Activated naive CD4-positive, alpha-beta T cell treated with anti-CD3 and anti-CD28 coated beads for 36 hours (primary cell): ENCODE data around the gene HYAL3. TPM values are rescaled to one million over a fixed set of nuclear protein-coding genes. Genes with fewer than 3 reads are reported as not detected.
A peak's percentile ranks its signal among the peaks of the same experiment; 100 is the strongest.
"Not testable (repeated sequence)": the region's sequence is repeated elsewhere in the genome, so short reads cannot be mapped to it uniquely, and the experiment has no call there.

ENCODE experiments used
- CTCF ChIA-PET: fragments of 350-600 bp; sonication (Branson Sonifier 250); formaldehyde crosslinking; loops from one replicate; lab custom pipeline; 2021; ENCODE audit warnings: antibody characterized with exemption; lab: Charles Lee
- DNase-seq: peaks from one replicate; pipeline ENCODE4 v3.0.0-alpha.2; 2020
- H3K27ac Mint-ChIP-seq: one replicate; pipeline ENCODE4 v1.8.0; 2021; ENCODE audit warnings: mild to moderate bottlenecking, mixed read lengths
- H3K27me3 Mint-ChIP-seq: one replicate; pipeline ENCODE4 v1.8.0; 2021; ENCODE audit warnings: low read depth, mixed read lengths
- H3K36me3 Mint-ChIP-seq: one replicate; pipeline ENCODE4 v1.8.0; 2021; ENCODE audit warnings: low read depth, mixed read lengths
- H3K4me1 Mint-ChIP-seq: one replicate; pipeline ENCODE4 v1.8.0; 2021; ENCODE audit warnings: low read depth, mixed read lengths
- H3K4me3 Mint-ChIP-seq: one replicate; pipeline ENCODE4 v1.8.0; 2021; ENCODE audit warnings: mild to moderate bottlenecking, moderate library complexity, mixed read lengths
- H3K9me3 Mint-ChIP-seq: one replicate; pipeline ENCODE4 v1.8.0; 2021; ENCODE audit warnings: mixed read lengths
- intact Hi-C: fragments of 100-400 bp; cut with micrococcal nuclease; formaldehyde crosslinking; loops from one replicate; pipeline ENCODE4 v1.15.1; 2023
- total RNA-seq, 2 experiments: library from RNA; stranded (reverse); gene quantifications; one replicate each; pipeline ENCODE4 v1.2.3, GENCODE V29; 2021

The HYAL3 gene
- total RNA-seq, 2 experiments from 2014 or later, result 0.74 to 0.88 TPM

GRCh38 chr3:50319894-50320625, 20.9 kb upstream of the HYAL3 start:
- H3K4me1 Mint-ChIP-seq, result peaks cover 37% of the 10 kb centered on the region
- no peak overlapping the region for H3K27ac Mint-ChIP-seq
- peak overlapping the region; percentile 86 for H3K4me3 Mint-ChIP-seq

GRCh38 chr3:50319181-50319893, 20.1 kb upstream of the HYAL3 start:
- Mint-ChIP-seq H3K27me3 (no peaks in the 10 kb centered on the region), H3K36me3 (no peaks in the 10 kb centered on the region), H3K27ac (no peak overlapping the region), H3K9me3 (no peaks in the 10 kb centered on the region), H3K4me1 (peaks cover 33% of the 10 kb centered on the region), H3K4me3 (no peak overlapping the region)
- CTCF ChIA-PET, result interaction anchor here (3.0 kb wide), 1 partner anchor 20 kb away, joined by 12 read pairs; the partner anchor contains the start of genes HYAL3 and NAA80
- intact Hi-C loops, result no loop called here
- no peak for DNase-seq

More at GRCh38 chr3:50319894-50320625, 20.9 kb upstream of the HYAL3 start:
- Mint-ChIP-seq H3K27me3 (no peaks in the 10 kb centered on the region), H3K9me3 (no peaks in the 10 kb centered on the region), H3K36me3 (no peaks in the 10 kb centered on the region)
- intact Hi-C loops, result loop anchor here (5.0 kb wide), 1 partner anchor 128 kb away; the partner anchor contains the start of gene GNAT1
- CTCF ChIA-PET, result interaction anchor here (0.6 to 3.0 kb wide), 3 partner anchors 12 to 20 kb away, joined by 3 to 12 read pairs (median 3); partner anchors contain the start of genes HYAL3 and NAA80
- DNase-seq, result no peak

GRCh38 chr3:50318615-50319014, 19.4 kb upstream of the HYAL3 start:
- H3K4me1 Mint-ChIP-seq, result peaks cover 33% of the 10 kb centered on the region
- H3K36me3 Mint-ChIP-seq, result no peaks in the 10 kb centered on the region
- H3K9me3 Mint-ChIP-seq, result no peaks in the 10 kb centered on the region
- no peak overlapping the region for H3K27ac Mint-ChIP-seq
- DNase-seq, result no peak
- no peak overlapping the region for H3K4me3 Mint-ChIP-seq
- intact Hi-C loops, result no loop called here
- no peaks in the 10 kb centered on the region for H3K27me3 Mint-ChIP-seq
- CTCF ChIA-PET, result no interaction called here

- H3K4me3 Mint-ChIP-seq, result no peak overlapping the region
- no peaks in the 10 kb centered on the region for H3K27me3 Mint-ChIP-seq
- H3K4me1 Mint-ChIP-seq, result peaks cover 32% of the 10 kb centered on the region
- H3K27ac Mint-ChIP-seq, result no peak overlapping the region
- CTCF ChIA-PET, result no interaction called here
- DNase-seq, result no peak
- no peaks in the 10 kb centered on the region for H3K9me3 Mint-ChIP-seq
- H3K36me3 Mint-ChIP-seq, result no peaks in the 10 kb centered on the region
- intact Hi-C loops, result no loop called here
These were observed 19.0 kb upstream of the HYAL3 start for GRCh38 chr3:50318163-50318562.

GRCh38 chr3:50317300-50317699, 18.1 kb upstream of the HYAL3 start:
- Mint-ChIP-seq H3K27me3 (no peaks in the 10 kb centered on the region), H3K36me3 (no peaks in the 10 kb centered on the region), H3K4me3 (no peak overlapping the region), H3K27ac (no peak overlapping the region), H3K4me1 (peaks cover 31% of the 10 kb centered on the region), H3K9me3 (no peaks in the 10 kb centered on the region)
- intact Hi-C loops, result no loop called here
- DNase-seq, result no peak
- CTCF ChIA-PET, result interaction anchor here (0.5 kb wide), 1 partner anchor 30 kb away, joined by 3 read pairs; no protein-coding TSS in a partner anchor

- H3K9me3 Mint-ChIP-seq, result no peaks in the 10 kb centered on the region
- H3K4me1 Mint-ChIP-seq, result peaks cover 31% of the 10 kb centered on the region
- H3K27ac Mint-ChIP-seq, result no peak overlapping the region
- H3K27me3 Mint-ChIP-seq, result no peaks in the 10 kb centered on the region
- H3K4me3 Mint-ChIP-seq, result no peak overlapping the region
- DNase-seq, result no peak
- intact Hi-C loops, result no loop called here
- no peaks in the 10 kb centered on the region for H3K36me3 Mint-ChIP-seq
- CTCF ChIA-PET, result no interaction called here
These were observed 17.5 kb upstream of the HYAL3 start for GRCh38 chr3:50316657-50317242.

GRCh38 chr3:50314816-50315215, 15.6 kb upstream of the HYAL3 start:
- Mint-ChIP-seq H3K9me3 (no peaks in the 10 kb centered on the region), H3K27ac (no peak overlapping the region), H3K4me3 (no peak overlapping the region), H3K4me1 (peaks cover 22% of the 10 kb centered on the region), H3K36me3 (peaks cover 2% of the 10 kb centered on the region), H3K27me3 (no peaks in the 10 kb centered on the region)
- intact Hi-C loops, result no loop called here
- DNase-seq, result no peak
- CTCF ChIA-PET, result interaction anchor here (0.6 to 2.5 kb wide), 4 partner anchors 9 to 32 kb away, joined by 3 to 12 read pairs (median 3); no protein-coding TSS in a partner anchor

- H3K36me3 Mint-ChIP-seq, result peaks cover 5% of the 10 kb centered on the region
- peaks cover 19% of the 10 kb centered on the region for H3K4me1 Mint-ChIP-seq
- no peak overlapping the region for H3K4me3 Mint-ChIP-seq
- intact Hi-C loops, result no loop called here
- H3K9me3 Mint-ChIP-seq, result no peaks in the 10 kb centered on the region
- no peak overlapping the region for H3K27ac Mint-ChIP-seq
- H3K27me3 Mint-ChIP-seq, result no peaks in the 10 kb centered on the region
- CTCF ChIA-PET, result interaction anchor here (0.9 to 2.5 kb wide), 2 partner anchors 10 to 33 kb away, joined by 3 to 12 read pairs; no protein-coding TSS in a partner anchor
- no peak for DNase-seq
These were observed 15.1 kb upstream of the HYAL3 start for GRCh38 chr3:50314342-50314741.

- CTCF ChIA-PET, H3K27me3 Mint-ChIP-seq, H3K27ac Mint-ChIP-seq, intact Hi-C loops, H3K9me3 Mint-ChIP-seq, H3K4me3 Mint-ChIP-seq, H3K4me1 Mint-ChIP-seq, DNase-seq, H3K36me3 Mint-ChIP-seq: not testable (repeated sequence)
These were observed 12.8 kb upstream of the HYAL3 start for GRCh38 chr3:50312041-50312440.

- intact Hi-C loops, result no loop called here
- H3K36me3 Mint-ChIP-seq, result peaks cover 1% of the 10 kb centered on the region
- DNase-seq, result no peak
- no peaks in the 10 kb centered on the region for H3K27me3 Mint-ChIP-seq
- no peak overlapping the region for H3K27ac Mint-ChIP-seq
- peaks cover 5% of the 10 kb centered on the region for H3K9me3 Mint-ChIP-seq
- H3K4me1 Mint-ChIP-seq, result peaks cover 18% of the 10 kb centered on the region
- H3K4me3 Mint-ChIP-seq, result no peak overlapping the region
- CTCF ChIA-PET, result interaction anchor here (0.6 kb wide), 2 partner anchors 27 to 78 kb away, joined by 3 to 4 read pairs; no protein-coding TSS in a partner anchor
These were observed 5.4 kb upstream of the HYAL3 start for GRCh38 chr3:50304601-50305000.

GRCh38 chr3:50303013-50303815, 4.0 kb upstream of the HYAL3 start, which contains the start of gene HYAL1:
TSS of gene HYAL1 (minus strand) at chr3:50303574. CDS start at chr3:50302956, 618 bp downstream.
- intact Hi-C loops, result no loop called here
- peaks cover 2% of the 10 kb centered on the region for H3K36me3 Mint-ChIP-seq
- no peaks in the 10 kb centered on the region for H3K9me3 Mint-ChIP-seq

More at GRCh38 chr3:50303013-50303815, 4.0 kb upstream of the HYAL3 start, which contains the start of gene HYAL1:
- CTCF ChIA-PET, result interaction anchor here (0.7 to 1.4 kb wide), 2 partner anchors 20 to 75 kb away, joined by 4 read pairs; no protein-coding TSS in a partner anchor
- Mint-ChIP-seq H3K27me3 (no peaks in the 10 kb centered on the region), H3K4me1 (peaks cover 24% of the 10 kb centered on the region), H3K4me3 (no peak within 1 kb of the TSS), H3K27ac (no peak within 1 kb of the TSS)
- DNase-seq, result no peak
